Gastrocnemius medialis (tissue), 4 donors: Measurements from ENCODE around the gene RAB40C.

Experiments used
- POLR2A ChIP-seq, 2 donors: fragments of 450-650 bp; IDR thresholded peaks; one replicate each; pipeline ENCODE4 v1.6.1; 2017; ENCODE audit warnings: antibody characterized with exemption in 2 of 2, mild to moderate bottlenecking in 2 of 2, moderate library complexity in 2 of 2
- TF ChIP-seq, protein P1 (sequence below), 5 experiments: fragments of 450-650 bp in 3 of 5; fragments of 200-600 bp in 2 of 5; sonication (generic) in 2 of 5; IDR thresholded peaks in 4 of 5; conservative IDR thresholded peaks in 1 of 5; 1 replicate in 4 of 5; 2 replicates in 1 of 5; pipeline ENCODE4 v1.5.1; 2016 to 2019; ENCODE audit warnings: antibody characterized with exemption in 5 of 5, mild to moderate bottlenecking in 3 of 5, moderate library complexity in 3 of 5

DNA sequence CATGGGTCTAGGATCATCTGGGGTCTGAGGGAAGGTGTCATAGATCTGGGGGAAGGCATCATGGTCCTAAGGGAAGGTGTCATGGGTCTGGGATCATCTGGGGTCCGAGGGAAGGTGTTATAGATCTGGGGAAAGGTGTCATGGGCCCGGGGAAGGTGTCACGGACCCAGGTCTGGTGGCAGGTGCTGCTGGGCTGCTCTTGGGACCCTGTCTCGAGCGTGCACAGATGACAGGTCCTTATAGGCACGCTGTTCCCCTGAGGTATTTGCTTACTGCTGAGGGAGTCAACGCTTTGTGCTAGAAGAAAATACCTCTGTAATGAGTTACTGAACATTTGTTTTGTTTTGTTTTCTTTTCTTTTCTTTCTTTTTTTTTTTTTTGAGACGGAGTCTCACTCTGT lies 1.4 kb downstream of the RAB40C start:
- TF ChIP-seq, protein P1, sequence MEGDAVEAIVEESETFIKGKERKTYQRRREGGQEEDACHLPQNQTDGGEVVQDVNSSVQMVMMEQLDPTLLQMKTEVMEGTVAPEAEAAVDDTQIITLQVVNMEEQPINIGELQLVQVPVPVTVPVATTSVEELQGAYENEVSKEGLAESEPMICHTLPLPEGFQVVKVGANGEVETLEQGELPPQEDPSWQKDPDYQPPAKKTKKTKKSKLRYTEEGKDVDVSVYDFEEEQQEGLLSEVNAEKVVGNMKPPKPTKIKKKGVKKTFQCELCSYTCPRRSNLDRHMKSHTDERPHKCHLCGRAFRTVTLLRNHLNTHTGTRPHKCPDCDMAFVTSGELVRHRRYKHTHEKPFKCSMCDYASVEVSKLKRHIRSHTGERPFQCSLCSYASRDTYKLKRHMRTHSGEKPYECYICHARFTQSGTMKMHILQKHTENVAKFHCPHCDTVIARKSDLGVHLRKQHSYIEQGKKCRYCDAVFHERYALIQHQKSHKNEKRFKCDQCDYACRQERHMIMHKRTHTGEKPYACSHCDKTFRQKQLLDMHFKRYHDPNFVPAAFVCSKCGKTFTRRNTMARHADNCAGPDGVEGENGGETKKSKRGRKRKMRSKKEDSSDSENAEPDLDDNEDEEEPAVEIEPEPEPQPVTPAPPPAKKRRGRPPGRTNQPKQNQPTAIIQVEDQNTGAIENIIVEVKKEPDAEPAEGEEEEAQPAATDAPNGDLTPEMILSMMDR (IDR thresholded peaks at IDR 0.05 in 4 of 5, conservative IDR thresholded peaks at IDR 0.05 in 1 of 5) = no peak
- no peak for TF ChIP-seq POLR2A (IDR thresholded peaks at IDR 0.05)
